Tibial nerve (tissue), 3 donors: ENCODE measurements around the gene KRT3.

Source experiments
- CTCF ChIP-seq, 5 experiments: fragments of 200-600 bp in 3 of 5; fragments of 450-650 bp in 2 of 5; sonication (generic) in 3 of 5; IDR thresholded peaks; one replicate each; pipeline ENCODE4 v1.5.1; 2016 to 2019; ENCODE audit warnings: antibody characterized with exemption in 5 of 5, mild to moderate bottlenecking in 3 of 5, moderate library complexity in 2 of 5
- POLR2A ChIP-seq, 2 donors: fragments of 450-650 bp; IDR thresholded peaks; one replicate each; pipeline ENCODE4 v1.6.1; 2017; ENCODE audit warnings: antibody characterized with exemption in 2 of 2, mild to moderate bottlenecking in 2 of 2, moderate library complexity in 2 of 2

- no peak for TF ChIP-seq CTCF (IDR thresholded peaks at IDR 0.05)
- no peak for TF ChIP-seq POLR2A (IDR thresholded peaks at IDR 0.05)
These were observed 46.1 kb downstream of the KRT3 start for GRCh38 chr12:52749827-52750226.
